Chondrocyte (in vitro differentiated cells): ENCODE results near the gene LHX3. TPM values are rescaled to one million over a fixed set of nuclear protein-coding genes. Genes with fewer than 3 reads are reported as not detected.

Source experiments
- DNase-seq: peaks from one replicate; pipeline ENCODE4 v3.0.0; 2021; ENCODE audit warnings: mixed read lengths, low spot score
- H3K27ac Mint-ChIP-seq: one replicate; pipeline ENCODE4 v1.8.0; 2021; ENCODE audit warnings: mild to moderate bottlenecking, moderate library complexity, mixed read lengths; ENCODE audit not compliant: unreplicated experiment
- H3K27me3 Mint-ChIP-seq: 2 replicates; pipeline ENCODE4 v1.8.0; 2021; ENCODE audit warnings: low read depth, mixed read lengths
- H3K36me3 Mint-ChIP-seq: 2 replicates; pipeline ENCODE4 v1.8.0; 2021; ENCODE audit warnings: low read depth, mixed read lengths
- H3K4me1 Mint-ChIP-seq: 2 replicates; pipeline ENCODE4 v1.8.0; 2021; ENCODE audit warnings: low read depth, mild to moderate bottlenecking, mixed read lengths
- H3K4me3 Mint-ChIP-seq: one replicate; pipeline ENCODE4 v1.8.0; 2021; ENCODE audit warnings: mild to moderate bottlenecking, moderate library complexity, mixed read lengths; ENCODE audit not compliant: unreplicated experiment
- H3K9me3 Mint-ChIP-seq: 2 replicates; pipeline ENCODE4 v1.8.0; 2021; ENCODE audit warnings: low read depth, mixed read lengths
- long read RNA-seq: library from polyadenylated mRNA; stranded (forward); transcript quantifications from one replicate; pipeline ENCODE4 v2.0.0, GENCODE V29; 2021
- total RNA-seq: library from RNA; stranded (reverse); gene quantifications from 3 replicates; pipeline ENCODE4 v1.2.1, GENCODE V29; 2021
- TF ChIP-seq, protein P1 (sequence below): fragments of 200-600 bp; sonication (generic); IDR thresholded peaks from 2 replicates; pipeline ENCODE4 v1.5.0; 2021; ENCODE audit warnings: antibody characterized with exemption, mild to moderate bottlenecking, moderate library complexity

The LHX3 gene
- total RNA-seq: not detected in 3 replicates
- long read RNA-seq: 0 reads

DNA sequence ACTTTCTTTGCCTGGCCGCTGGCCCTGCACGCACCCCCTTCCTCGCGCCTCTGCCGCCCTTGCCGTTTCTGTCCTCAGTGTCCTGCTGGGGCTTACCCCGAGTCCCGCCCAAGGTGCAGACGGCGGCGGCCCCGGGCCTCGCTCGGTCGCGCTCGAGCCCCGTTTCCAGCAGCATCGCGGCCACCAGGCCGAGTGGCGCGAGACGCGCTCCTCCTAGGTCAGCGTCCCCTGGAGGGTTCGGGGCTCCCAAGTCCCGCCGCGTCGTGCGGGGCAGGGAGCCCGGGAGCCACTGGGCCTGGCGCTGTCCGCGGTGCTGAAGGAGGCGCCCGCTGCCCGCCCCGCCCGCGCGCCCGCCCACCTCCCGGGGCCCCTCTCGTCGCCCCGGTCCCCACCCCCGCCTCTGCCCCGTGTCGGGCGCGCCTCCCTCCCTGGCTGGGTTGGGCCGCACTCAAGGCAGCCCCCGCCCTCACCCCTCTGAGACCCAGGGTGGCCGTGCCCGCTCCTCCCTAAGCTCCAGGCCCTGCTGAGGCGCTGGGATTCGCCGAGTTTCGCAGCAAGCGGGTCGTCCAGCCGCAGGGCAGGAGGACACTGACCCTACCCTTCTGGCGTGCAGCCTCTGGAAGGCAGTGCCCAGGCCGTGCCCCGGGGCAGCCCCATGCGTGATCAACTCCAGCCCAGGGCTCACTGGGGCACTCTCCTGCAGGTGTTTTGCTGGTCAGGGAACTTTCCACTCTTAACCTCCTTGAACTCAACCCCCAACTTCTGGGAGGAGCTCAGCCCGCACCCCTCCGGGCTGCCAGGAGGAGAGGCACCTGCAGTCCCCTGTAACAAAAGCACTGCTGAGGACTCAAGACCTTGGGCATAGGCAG is at the start of gene LHX3:
Gene LHX3, minus strand, starts transcription at position 291 of the 869 bp plus-strand sequence. Its CDS starts 116 bp downstream, at position 175.
- H3K27me3 Mint-ChIP-seq: peaks cover 24% of the 10 kb centered on the region
- H3K9me3 Mint-ChIP-seq: no peaks in the 10 kb centered on the region
- no peak within 1 kb of the TSS for H3K27ac Mint-ChIP-seq
- DNase-seq: no peak
- H3K4me1 Mint-ChIP-seq: no peaks in the 10 kb centered on the region
- peaks cover 5% of the 10 kb centered on the region for H3K36me3 Mint-ChIP-seq
- H3K4me3 Mint-ChIP-seq: no peak within 1 kb of the TSS
- TF ChIP-seq, protein P1, sequence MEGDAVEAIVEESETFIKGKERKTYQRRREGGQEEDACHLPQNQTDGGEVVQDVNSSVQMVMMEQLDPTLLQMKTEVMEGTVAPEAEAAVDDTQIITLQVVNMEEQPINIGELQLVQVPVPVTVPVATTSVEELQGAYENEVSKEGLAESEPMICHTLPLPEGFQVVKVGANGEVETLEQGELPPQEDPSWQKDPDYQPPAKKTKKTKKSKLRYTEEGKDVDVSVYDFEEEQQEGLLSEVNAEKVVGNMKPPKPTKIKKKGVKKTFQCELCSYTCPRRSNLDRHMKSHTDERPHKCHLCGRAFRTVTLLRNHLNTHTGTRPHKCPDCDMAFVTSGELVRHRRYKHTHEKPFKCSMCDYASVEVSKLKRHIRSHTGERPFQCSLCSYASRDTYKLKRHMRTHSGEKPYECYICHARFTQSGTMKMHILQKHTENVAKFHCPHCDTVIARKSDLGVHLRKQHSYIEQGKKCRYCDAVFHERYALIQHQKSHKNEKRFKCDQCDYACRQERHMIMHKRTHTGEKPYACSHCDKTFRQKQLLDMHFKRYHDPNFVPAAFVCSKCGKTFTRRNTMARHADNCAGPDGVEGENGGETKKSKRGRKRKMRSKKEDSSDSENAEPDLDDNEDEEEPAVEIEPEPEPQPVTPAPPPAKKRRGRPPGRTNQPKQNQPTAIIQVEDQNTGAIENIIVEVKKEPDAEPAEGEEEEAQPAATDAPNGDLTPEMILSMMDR: no peak

- Mint-ChIP-seq H3K36me3 (no peaks in the 10 kb centered on the region), H3K27ac (no peak overlapping the region), H3K4me1 (peaks cover 9% of the 10 kb centered on the region), H3K27me3 (no peaks in the 10 kb centered on the region), H3K4me3 (no peak overlapping the region), H3K9me3 (no peaks in the 10 kb centered on the region)
- TF ChIP-seq, protein P1: no peak
- DNase-seq: no peak
These were observed 48.6 kb upstream of the LHX3 start for GRCh38 chr9:136253246-136254130.

DNA sequence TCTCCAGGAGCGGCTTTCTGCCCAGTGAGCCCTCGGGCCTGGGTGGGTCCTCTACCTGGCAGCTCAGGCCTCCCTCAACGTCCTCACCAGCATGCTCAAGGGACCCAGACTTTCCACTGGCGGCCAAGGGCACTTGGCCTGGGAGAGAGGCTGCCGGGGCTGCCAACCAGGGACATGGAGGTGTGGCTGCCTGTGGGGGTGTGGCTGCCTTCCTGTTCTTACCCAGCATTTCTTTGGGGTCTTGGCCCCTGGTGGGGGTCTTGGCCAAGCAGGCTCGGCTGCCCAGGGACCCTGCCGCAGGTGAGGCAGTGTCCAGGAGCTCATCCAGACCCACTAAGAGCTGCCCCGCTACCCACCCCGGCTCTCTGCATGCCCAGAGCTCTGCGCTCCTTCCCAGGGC is 47.9 kb upstream of the LHX3 start:
- Mint-ChIP-seq H3K27ac (no peak overlapping the region), H3K4me1 (peaks cover 9% of the 10 kb centered on the region), H3K9me3 (no peaks in the 10 kb centered on the region), H3K4me3 (no peak overlapping the region), H3K36me3 (no peaks in the 10 kb centered on the region), H3K27me3 (no peaks in the 10 kb centered on the region)
- DNase-seq: no peak
- TF ChIP-seq, protein P1: no peak

GRCh38 chr9:136252281-136252680 is 47.4 kb upstream of the LHX3 start:
- Mint-ChIP-seq H3K4me3 (no peak overlapping the region), H3K9me3 (no peaks in the 10 kb centered on the region), H3K27me3 (no peaks in the 10 kb centered on the region), H3K27ac (no peak overlapping the region), H3K4me1 (peaks cover 9% of the 10 kb centered on the region), H3K36me3 (no peaks in the 10 kb centered on the region)
- TF ChIP-seq, protein P1: no peak
- DNase-seq: no peak
